ENCODE measurements around the gene POLR2E. TPM values are rescaled to one million over a fixed set of nuclear protein-coding genes. Genes with fewer than 3 reads are reported as not detected.

The POLR2E gene
- total and polyA plus RNA-seq, 2 of the 13 experiments (the other 11 are each of a cell fraction or from before 2014, with no cell fraction given), result 140 to 272 TPM

- TF ChIP-seq TBX3 (IDR thresholded peaks at IDR 0.05; ENCODE audit: borderline replicate concordance), result no peak
- TF ChIP-seq NONO (IDR thresholded peaks at IDR 0.05), result no peak
- 0 out of 2 replicates have a peak, but pooled peaks have one; percentile 30 for TF ChIP-seq NONO (CRISPR knock-in tag; conservative IDR thresholded peaks at IDR 0.05)
- TF ChIP-seq ZBTB7B (CRISPR knock-in tag; IDR thresholded peaks at IDR 0.05), result 0 out of 2 replicates have a peak, but pooled peaks have one; percentile 18
- TF ChIP-seq ATF7-NPFF (CRISPR knock-in tag; IDR thresholded peaks at IDR 0.05; ENCODE audit: low read depth), result peak; percentile 14; the same call in 1 of the 2 replicates
- TF ChIP-seq SKIL (CRISPR knock-in tag; IDR thresholded peaks at IDR 0.05; ENCODE audit: borderline replicate concordance), result peak; percentile 30; the same call in 1 of the 2 replicates
Measured at GRCh38 chr19:1066748-1067340, 28.3 kb downstream of the POLR2E start, which contains the start of gene ARHGAP45 (continued).

- ATAC-seq, result peak; percentile 58
- DNase-seq (ENCODE audit: low spot score), result peak; percentile 61
- peak overlapping the region; percentile 86 for H3K4me2 ChIP-seq (ENCODE audit: low read depth, low read length)
- no peaks in the 10 kb centered on the region for H3K36me3 ChIP-seq (replicated peaks in 1 of 2; ENCODE audit: control insufficient read depth in 1 of 2, insufficient read depth in 2 of 2, low read length in 2 of 2)
- peak overlapping the region; percentile 71 to 78 (median 77) for H3K4me3 ChIP-seq (replicated peaks in 1 of 3; ENCODE audit: insufficient read depth in 1 of 3, low read depth in 2 of 3, low read length in 3 of 3)
- peaks cover 37% of the 10 kb centered on the region for H3K4me1 ChIP-seq (ENCODE audit: insufficient read depth, low read length)
- POLR2A ChIA-PET, result interaction anchor here (0.6 to 2.7 kb wide), 12 partner anchors 9 to 121 kb away, joined by 3 to 10 read pairs (median 4); partner anchors contain the start of genes ABCA7 and GPX4
- H4K20me1 ChIP-seq (ENCODE audit: insufficient read depth, low read length), result no peaks in the 10 kb centered on the region
- 0% methylated on average over 7 of the region's 17 CpGs for WGBS (ENCODE audit: low lambda C conversion rate)
- no peak for FAIRE-seq
- H2AFZ ChIP-seq (ENCODE audit: low read length), result no peak overlapping the region
- in situ Hi-C loops (cut with HindIII; ENCODE audit: extremely low pct_ligation_motif_present, low pct_unique_long_range_greater_than_20kb), result loop anchor here (5.0 kb wide), 1 partner anchor 36 kb away; the partner anchor contains the start of gene GPX4
- CTCF ChIA-PET (ENCODE audit: low intra/inter-chr PET ratio, low total read pairs), result no interaction called here
- H3K27ac ChIP-seq (ENCODE audit: extremely low read length, insufficient read depth, low read length), result no peak overlapping the region
- BruUV-seq (replicated peaks), result no TSS peak
- intact Hi-C loops (cut with micrococcal nuclease; ENCODE audit: unreplicated experiment), result no loop called here
- H3K9ac ChIP-seq (ENCODE audit: insufficient read depth, low read depth, low read length), result peak overlapping the region; percentile 54; the same call in 1 of the 2 replicates
- H3K79me2 ChIP-seq (ENCODE audit: insufficient read depth, low read length), result no peaks in the 10 kb centered on the region
- H3K9me3 ChIP-seq (ENCODE audit: low read length), result no peaks in the 10 kb centered on the region
- no peaks in the 10 kb centered on the region for H3K27me3 ChIP-seq (ENCODE audit: control insufficient read depth in 1 of 2, insufficient read depth in 2 of 2, low read length in 2 of 2)
- TF ChIP-seq ZNF343 (CRISPR knock-in tag; IDR thresholded peaks at IDR 0.05), result no peak
- TF ChIP-seq ARID4A (CRISPR knock-in tag; IDR thresholded peaks at IDR 0.05; ENCODE audit: borderline replicate concordance), result 0 out of 2 replicates have a peak, but pooled peaks have one; percentile 21
- TF ChIP-seq ZNF501 (CRISPR knock-in tag; IDR thresholded peaks at IDR 0.05), result peak; percentile 58; the same call in 1 of the 2 replicates
- TF ChIP-seq TGIF2 (CRISPR knock-in tag; IDR thresholded peaks at IDR 0.05), result no peak
- no peak; the same call in 1 of the 2 replicates for TF ChIP-seq NKX3-1 (CRISPR knock-in tag; IDR thresholded peaks at IDR 0.05)
- peak; percentile 22; the same call in 1 of the 2 replicates for TF ChIP-seq CREM (IDR thresholded peaks at IDR 0.05)
- TF ChIP-seq CREM (CRISPR knock-in tag; IDR thresholded peaks at IDR 0.05), result no peak
- TF ChIP-seq FOXO4 (CRISPR knock-in tag; conservative IDR thresholded peaks at IDR 0.05), result 0 out of 2 replicates have a peak, but pooled peaks have one; percentile 82
Measured at GRCh38 chr19:1066251-1066747, 28.9 kb downstream of the POLR2E start.
